Sigmoid colon (tissue), 7 donors: ENCODE results near the gene ATP4B. TPM values are rescaled to one million over a fixed set of nuclear protein-coding genes. Genes with fewer than 3 reads are reported as not detected.

Source experiments
- DNase-seq: peaks from one replicate; pipeline ENCODE4 v3.0.0-alpha.2; 2019
- H3K27ac ChIP-seq, 4 donors: fragments of 200-600 bp; sonication (generic); one replicate each; pipeline ENCODE4 v1.5.1; 2016 to 2019; ENCODE audit warnings: mild to moderate bottlenecking in 1 of 4
- H3K27me3 ChIP-seq, 3 donors: fragments of 200-600 bp; sonication (generic); one replicate each; pipeline ENCODE4 v1.5.1; 2019; ENCODE audit warnings: mild to moderate bottlenecking in 1 of 3
- H3K36me3 ChIP-seq, 4 donors: fragments of 200-600 bp; sonication (generic); one replicate each; pipeline ENCODE4 v1.5.1; 2016 to 2019
- H3K4me1 ChIP-seq, 4 donors: fragments of 200-600 bp; sonication (generic); one replicate each; pipeline ENCODE4 v1.5.1; 2017 to 2019
- H3K4me3 ChIP-seq, 4 donors: fragments of 200-600 bp; sonication (generic); one replicate each; pipeline ENCODE4 v1.5.1; 2017 to 2019; ENCODE audit warnings: mild to moderate bottlenecking in 2 of 4, moderate library complexity in 1 of 4
- H3K9me3 ChIP-seq, 4 donors: fragments of 200-600 bp in 3 of 4; sonication (generic) in 3 of 4; one replicate each; pipeline versions ENCODE4 v1.5.1 to v1.6.1; 2013 to 2019
- EP300 ChIP-seq, 4 donors: sonication (generic); formaldehyde crosslinking; IDR thresholded peaks; one replicate each; pipeline ENCODE4 v1.6.1; 2017; ENCODE audit warnings: antibody characterized with exemption in 4 of 4
- POLR2A ChIP-seq, 2 donors: fragments of 450-650 bp; IDR thresholded peaks; one replicate each; pipeline ENCODE4 v1.6.1; 2016; ENCODE audit warnings: antibody characterized with exemption in 2 of 2, mild to moderate bottlenecking in 2 of 2, moderate library complexity in 2 of 2
- POLR2AphosphoS5 ChIP-seq, 4 donors: sonication (generic); formaldehyde crosslinking; IDR thresholded peaks; one replicate each; pipeline ENCODE4 v1.6.1; 2017; ENCODE audit warnings: antibody characterized with exemption in 4 of 4
- WGBS, 2 donors: extraction: QIAGEN DNeasy Blood & Tissue Kit; methylation state at CpG; one replicate each; pipeline ENCODE4 v1.1.7; 2013; 5-methylcytosine and 5-hydroxymethylcytosine counted together
- intact Hi-C: fragments of 100-400 bp; cut with DNase I; formaldehyde crosslinking; loops from one replicate; pipeline ENCODE4 v1.15.1; 2023
- polyA plus RNA-seq, 3 donors: library from polyadenylated mRNA; stranded (reverse); fragments of 200-250 nt; gene quantifications; one replicate each; pipeline ENCODE4 v1.2.3, GENCODE V29; 2013
- total RNA-seq, 4 donors: library from RNA; depleted of rRNA; stranded (reverse); fragments of >200 nt; gene quantifications; one replicate each; pipeline ENCODE4 v1.1.0, GENCODE V29; 2016
- TF ChIP-seq, protein P1 (sequence below), 4 experiments: fragments of 450-650 bp in 3 of 4; fragments of 200-600 bp in 1 of 4; IDR thresholded peaks; one replicate each; pipeline ENCODE4 v1.5.1; 2016 to 2019; ENCODE audit warnings: antibody characterized with exemption in 4 of 4, mild to moderate bottlenecking in 3 of 4, moderate library complexity in 2 of 4
- donor health status: healthy with polysubstance abuse.
- donor health status: Bipolar disorder and iron deficiency.
- donor health status: healthy.

Gene ATP4B
- total and polyA plus RNA-seq, 7 donors: not detected

GRCh38 chr13:113652404-113653263 is 5.4 kb downstream of the ATP4B start:
- Histone ChIP-seq H3K9me3 (no peaks in the 10 kb centered on the region), H3K36me3 (no peaks in the 10 kb centered on the region), H3K27ac (no peak overlapping the region), H3K4me1 (peaks cover 0 to 7% (median 6%) of the 10 kb centered on the region in 4 donors), H3K27me3 (no peaks in the 10 kb centered on the region), H3K4me3 (no peak overlapping the region)
- intact Hi-C loops: no loop called here
- TF ChIP-seq, protein P1, sequence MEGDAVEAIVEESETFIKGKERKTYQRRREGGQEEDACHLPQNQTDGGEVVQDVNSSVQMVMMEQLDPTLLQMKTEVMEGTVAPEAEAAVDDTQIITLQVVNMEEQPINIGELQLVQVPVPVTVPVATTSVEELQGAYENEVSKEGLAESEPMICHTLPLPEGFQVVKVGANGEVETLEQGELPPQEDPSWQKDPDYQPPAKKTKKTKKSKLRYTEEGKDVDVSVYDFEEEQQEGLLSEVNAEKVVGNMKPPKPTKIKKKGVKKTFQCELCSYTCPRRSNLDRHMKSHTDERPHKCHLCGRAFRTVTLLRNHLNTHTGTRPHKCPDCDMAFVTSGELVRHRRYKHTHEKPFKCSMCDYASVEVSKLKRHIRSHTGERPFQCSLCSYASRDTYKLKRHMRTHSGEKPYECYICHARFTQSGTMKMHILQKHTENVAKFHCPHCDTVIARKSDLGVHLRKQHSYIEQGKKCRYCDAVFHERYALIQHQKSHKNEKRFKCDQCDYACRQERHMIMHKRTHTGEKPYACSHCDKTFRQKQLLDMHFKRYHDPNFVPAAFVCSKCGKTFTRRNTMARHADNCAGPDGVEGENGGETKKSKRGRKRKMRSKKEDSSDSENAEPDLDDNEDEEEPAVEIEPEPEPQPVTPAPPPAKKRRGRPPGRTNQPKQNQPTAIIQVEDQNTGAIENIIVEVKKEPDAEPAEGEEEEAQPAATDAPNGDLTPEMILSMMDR (IDR thresholded peaks at IDR 0.05): no peak
- no peak for TF ChIP-seq POLR2A (IDR thresholded peaks at IDR 0.05)
- TF ChIP-seq EP300 (IDR thresholded peaks at IDR 0.05): no peak
- no peak for TF ChIP-seq POLR2AphosphoS5 (IDR thresholded peaks at IDR 0.05)
- DNase-seq: no peak
- 91 to 94% methylated on average over 24 of the region's 24 CpGs for WGBS, 2 donors

DNA sequence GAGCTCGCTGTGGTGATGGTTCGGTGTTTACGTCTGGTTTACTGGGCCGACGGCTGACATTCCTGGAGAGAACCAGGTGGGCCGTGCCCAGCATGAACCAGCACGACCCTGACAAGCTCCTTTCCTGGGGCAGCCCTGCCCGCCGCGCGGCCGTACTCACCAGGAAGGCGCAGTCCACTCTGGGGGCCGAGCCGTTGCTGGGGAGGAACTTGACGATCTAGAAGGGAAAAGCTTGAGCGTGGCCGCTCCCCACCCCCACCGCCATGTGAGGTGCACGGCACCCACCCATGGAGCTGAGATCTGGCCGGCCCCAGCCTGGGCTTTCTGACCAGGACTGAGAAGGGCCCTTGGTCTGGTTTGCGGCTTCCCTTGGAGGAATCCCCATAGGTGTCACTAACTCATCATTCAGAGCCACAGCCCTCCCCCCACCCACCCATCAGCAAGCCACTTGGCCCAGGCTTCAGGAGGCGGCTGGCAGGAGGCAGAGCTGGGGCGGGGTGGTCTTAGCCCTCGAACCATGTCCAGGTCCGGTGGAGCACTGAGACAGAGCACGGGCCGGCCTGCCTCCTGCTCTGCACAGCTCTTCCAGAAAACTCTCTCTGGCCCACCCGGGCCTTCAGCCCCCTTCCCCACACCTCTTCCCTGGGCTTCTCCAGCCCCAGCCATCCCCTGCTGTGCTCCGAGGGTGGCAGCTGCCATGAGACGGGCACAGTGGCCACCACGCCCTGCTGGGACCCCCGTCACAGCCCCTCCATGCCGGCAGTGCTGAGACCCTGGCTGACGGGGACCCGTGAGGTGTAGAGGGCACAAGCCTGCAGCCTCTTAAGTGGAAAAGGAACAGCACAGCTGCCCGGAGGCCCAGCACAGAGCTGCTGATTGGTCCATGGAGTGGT is 6.2 kb downstream of the ATP4B start:
- 94 to 95% methylated on average over 37 of the region's 37 CpGs for WGBS, 2 donors
- H3K9me3 ChIP-seq: no peaks in the 10 kb centered on the region
- H3K4me3 ChIP-seq: no peak overlapping the region
- H3K27me3 ChIP-seq: no peaks in the 10 kb centered on the region
- intact Hi-C loops: no loop called here
- no peak overlapping the region for H3K27ac ChIP-seq
- peaks cover 0 to 15% (median 14%) of the 10 kb centered on the region in 4 donors for H3K4me1 ChIP-seq
- TF ChIP-seq POLR2A (IDR thresholded peaks at IDR 0.05): no peak
- TF ChIP-seq, protein P1 (IDR thresholded peaks at IDR 0.05): no peak
- TF ChIP-seq EP300 (IDR thresholded peaks at IDR 0.05): no peak
- TF ChIP-seq POLR2AphosphoS5 (IDR thresholded peaks at IDR 0.05): no peak
- no peaks in the 10 kb centered on the region for H3K36me3 ChIP-seq
- DNase-seq: peak; percentile 60

DNA sequence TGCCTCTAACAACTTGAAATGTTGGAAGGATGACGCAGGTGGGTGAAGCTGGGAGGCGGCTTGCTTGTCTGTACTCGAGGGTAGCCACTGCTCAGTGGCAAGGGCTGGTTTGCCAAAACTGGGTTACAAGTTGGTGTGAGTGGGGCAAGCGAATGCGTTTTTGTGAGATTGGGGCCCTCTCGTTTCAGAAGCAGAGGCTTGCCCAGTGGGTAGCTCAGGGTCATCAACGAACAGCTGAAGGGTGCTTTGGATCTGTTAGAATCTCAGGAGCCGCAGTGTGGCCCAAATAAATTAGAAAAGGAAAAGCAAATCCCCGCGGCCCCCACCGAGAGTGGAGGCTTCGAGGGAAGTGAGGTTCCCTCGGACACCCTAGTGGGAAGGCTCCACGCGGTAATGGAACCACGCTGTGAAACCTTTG is 7.3 kb downstream of the ATP4B start:
- no peaks in the 10 kb centered on the region for H3K36me3 ChIP-seq
- intact Hi-C loops: no loop called here
- DNase-seq: peak; percentile 33
- no peak overlapping the region for H3K27ac ChIP-seq
- WGBS, 2 donors: 95 to 96% methylated on average over 16 of the region's 16 CpGs
- no peak overlapping the region for H3K4me3 ChIP-seq
- H3K27me3 ChIP-seq: no peaks in the 10 kb centered on the region
- H3K9me3 ChIP-seq: no peaks in the 10 kb centered on the region
- TF ChIP-seq, protein P1 (IDR thresholded peaks at IDR 0.05): no peak
- TF ChIP-seq POLR2A (IDR thresholded peaks at IDR 0.05): no peak
- no peak for TF ChIP-seq EP300 (IDR thresholded peaks at IDR 0.05)
- TF ChIP-seq POLR2AphosphoS5 (IDR thresholded peaks at IDR 0.05): no peak
- H3K4me1 ChIP-seq: peaks cover 0 to 19% (median 15%) of the 10 kb centered on the region in 4 donors

- DNase-seq: peak; percentile 42
- intact Hi-C loops: no loop called here
- no peak overlapping the region for H3K27ac ChIP-seq
- 92 to 93% methylated on average over 15 of the region's 15 CpGs for WGBS, 2 donors
- no peaks in the 10 kb centered on the region for H3K27me3 ChIP-seq
- no peaks in the 10 kb centered on the region for H3K36me3 ChIP-seq
- TF ChIP-seq EP300 (IDR thresholded peaks at IDR 0.05) (no peak), POLR2AphosphoS5 (IDR thresholded peaks at IDR 0.05) (no peak), POLR2A (IDR thresholded peaks at IDR 0.05) (no peak)
- TF ChIP-seq, protein P1 (IDR thresholded peaks at IDR 0.05): no peak
- peaks cover 0 to 19% (median 15%) of the 10 kb centered on the region in 4 donors for H3K4me1 ChIP-seq
- H3K4me3 ChIP-seq: no peak overlapping the region
- no peaks in the 10 kb centered on the region for H3K9me3 ChIP-seq
Measured at GRCh38 chr13:113650275-113650674, 7.7 kb downstream of the ATP4B start.
